LNCAP (cell line): Measurements from ENCODE around the gene ZFTA.

Experiments used
- TF ChIP-seq, protein P1 (sequence below): fragments of 450-650 bp; IDR thresholded peaks from 2 replicates; pipeline ENCODE4 v1.5.1; 2017; ENCODE audit warnings: mild to moderate bottlenecking

The ZFTA gene

GRCh38 chr11:63768237-63769041 lies at the start of gene ZFTA:
Gene ZFTA, minus strand, starts transcription at chr11:63768775. Its CDS starts 153 bp downstream, at chr11:63768622.
- TF ChIP-seq, protein P1, sequence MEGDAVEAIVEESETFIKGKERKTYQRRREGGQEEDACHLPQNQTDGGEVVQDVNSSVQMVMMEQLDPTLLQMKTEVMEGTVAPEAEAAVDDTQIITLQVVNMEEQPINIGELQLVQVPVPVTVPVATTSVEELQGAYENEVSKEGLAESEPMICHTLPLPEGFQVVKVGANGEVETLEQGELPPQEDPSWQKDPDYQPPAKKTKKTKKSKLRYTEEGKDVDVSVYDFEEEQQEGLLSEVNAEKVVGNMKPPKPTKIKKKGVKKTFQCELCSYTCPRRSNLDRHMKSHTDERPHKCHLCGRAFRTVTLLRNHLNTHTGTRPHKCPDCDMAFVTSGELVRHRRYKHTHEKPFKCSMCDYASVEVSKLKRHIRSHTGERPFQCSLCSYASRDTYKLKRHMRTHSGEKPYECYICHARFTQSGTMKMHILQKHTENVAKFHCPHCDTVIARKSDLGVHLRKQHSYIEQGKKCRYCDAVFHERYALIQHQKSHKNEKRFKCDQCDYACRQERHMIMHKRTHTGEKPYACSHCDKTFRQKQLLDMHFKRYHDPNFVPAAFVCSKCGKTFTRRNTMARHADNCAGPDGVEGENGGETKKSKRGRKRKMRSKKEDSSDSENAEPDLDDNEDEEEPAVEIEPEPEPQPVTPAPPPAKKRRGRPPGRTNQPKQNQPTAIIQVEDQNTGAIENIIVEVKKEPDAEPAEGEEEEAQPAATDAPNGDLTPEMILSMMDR: peak; percentile 84

GRCh38 chr11:63817758-63818498 lies 49.4 kb upstream of the ZFTA start:
- TF ChIP-seq, protein P1: no peak

DNA sequence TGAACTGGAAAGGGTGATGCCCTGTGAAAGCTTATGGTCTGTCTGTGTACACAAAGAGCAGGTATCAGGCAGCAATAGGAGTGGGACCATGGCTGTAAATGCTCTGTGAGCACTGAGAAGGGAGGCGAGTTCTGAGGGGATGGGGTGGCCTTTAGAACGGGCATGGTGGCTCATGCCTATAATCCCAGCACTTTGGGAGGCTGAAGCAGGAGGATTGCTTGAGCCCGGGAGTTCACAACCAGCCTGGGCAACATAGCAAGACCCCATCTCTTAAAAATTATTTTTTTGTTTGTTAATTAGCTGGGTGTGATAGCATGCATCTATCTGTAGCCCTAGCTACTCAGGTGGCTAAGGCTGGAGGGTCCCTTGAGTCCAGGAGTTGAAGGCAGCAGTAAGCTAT lies 48.2 kb upstream of the ZFTA start:
- TF ChIP-seq, protein P1: no peak

DNA sequence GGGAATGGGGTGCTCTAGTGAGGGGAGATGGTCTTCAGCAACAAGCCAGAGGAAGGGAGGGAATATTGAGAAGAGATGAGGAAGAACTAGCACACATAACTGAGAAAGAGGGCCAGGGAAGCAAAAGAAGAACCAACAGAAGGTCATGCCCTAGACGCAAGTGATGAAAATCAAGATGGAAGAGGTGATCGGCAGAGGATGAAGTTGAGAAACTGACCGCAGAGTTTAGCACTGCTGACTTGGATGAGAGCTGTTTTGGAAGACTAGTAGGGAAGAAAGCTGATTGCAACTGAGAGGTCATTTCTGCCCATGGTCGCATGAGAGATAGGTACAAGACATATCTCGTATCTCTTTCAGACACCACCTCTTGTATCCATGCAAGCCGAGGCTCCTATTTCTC lies 47.6 kb upstream of the ZFTA start:
- TF ChIP-seq, protein P1: no peak

- TF ChIP-seq, protein P1: no peak
Measured at GRCh38 chr11:63814383-63814736, 45.8 kb upstream of the ZFTA start.

- TF ChIP-seq, protein P1: no peak
Measured at GRCh38 chr11:63813563-63814382, 45.2 kb upstream of the ZFTA start.

GRCh38 chr11:63813035-63813562 lies 44.5 kb upstream of the ZFTA start, which contains the start of gene SPINDOC:
Gene SPINDOC, plus strand, starts transcription at chr11:63813456. Its CDS starts 231 bp downstream, at chr11:63813687.
- TF ChIP-seq, protein P1: no peak
